ENCODE measurements around the gene LPIN3. TPM values are rescaled to one million over a fixed set of nuclear protein-coding genes. Genes with fewer than 3 reads are reported as not detected.
A peak's percentile ranks its signal among the peaks of the same experiment; 100 is the strongest.

LPIN3 gene
- total RNA-seq, 1 experiment from 2014 or later = 27.9 TPM

- intact Hi-C loops (cut with micrococcal nuclease) = no loop called here
- Histone ChIP-seq H3K4me3 (ENCODE audit: low read length) (no peak overlapping the region), H3K9ac (ENCODE audit: low read length) (no peak overlapping the region), H3K4me1 (ENCODE audit: insufficient read depth, low read length) (no peaks in the 10 kb centered on the region), H3K27me3 (ENCODE audit: low read length) (no peaks in the 10 kb centered on the region), H3F3A (ENCODE audit: low read length, unreplicated experiment) (no peaks in the 10 kb centered on the region), H3K9me3 (ENCODE audit: low read length) (no peaks in the 10 kb centered on the region), H3K4me2 (ENCODE audit: low read length) (no peak overlapping the region), H3K79me2 (ENCODE audit: low read length) (no peaks in the 10 kb centered on the region), H4K20me1 (ENCODE audit: low read length) (no peaks in the 10 kb centered on the region), H2AFZ (ENCODE audit: low read length) (no peak overlapping the region), H3K27ac (ENCODE audit: low read length) (no peak overlapping the region), H3K36me3 (ENCODE audit: low read depth, low read length) (no peaks in the 10 kb centered on the region), H3K9me2 (replicated peaks; ENCODE audit: low read length) (no peaks in the 10 kb centered on the region)
- ATAC-seq = no peak
- ChIA-PET CTCF (no interaction called here), POLR2A (ENCODE audit: unreplicated experiment) (no interaction called here)
- DNase-seq = no peak
- no TSS peak for BruUV-seq (replicated peaks)
- TF ChIP-seq EZH2phosphoT487 (IDR thresholded peaks at IDR 0.05; ENCODE audit: borderline replicate concordance, low read length) = no peak
- TF ChIP-seq CTCF (conservative IDR thresholded peaks at IDR 0.05; ENCODE audit: low read depth, low read length) = no peak
- TF ChIP-seq EZH2 (IDR thresholded peaks at IDR 0.05; ENCODE audit: low read length, unreplicated experiment) = no peak
Observed at GRCh38 chr20:41394931-41395666, 54.5 kb downstream of the LPIN3 start.

GRCh38 chr20:41395667-41396664, 55.3 kb downstream of the LPIN3 start:
- Histone ChIP-seq H3F3A (ENCODE audit: low read length, unreplicated experiment) (no peaks in the 10 kb centered on the region), H3K4me1 (ENCODE audit: insufficient read depth, low read length) (no peaks in the 10 kb centered on the region), H4K20me1 (ENCODE audit: low read length) (no peaks in the 10 kb centered on the region), H3K9me2 (replicated peaks; ENCODE audit: low read length) (no peaks in the 10 kb centered on the region), H2AFZ (ENCODE audit: low read length) (no peak overlapping the region), H3K9me3 (ENCODE audit: low read length) (no peaks in the 10 kb centered on the region), H3K36me3 (ENCODE audit: low read depth, low read length) (no peaks in the 10 kb centered on the region), H3K4me3 (ENCODE audit: low read length) (no peak overlapping the region), H3K9ac (ENCODE audit: low read length) (no peak overlapping the region), H3K27me3 (ENCODE audit: low read length) (no peaks in the 10 kb centered on the region), H3K4me2 (ENCODE audit: low read length) (no peak overlapping the region), H3K27ac (ENCODE audit: low read length) (no peak overlapping the region), H3K79me2 (ENCODE audit: low read length) (no peaks in the 10 kb centered on the region)
- TF ChIP-seq CTCF (conservative IDR thresholded peaks at IDR 0.05; ENCODE audit: low read depth, low read length) (no peak), EZH2phosphoT487 (IDR thresholded peaks at IDR 0.05; ENCODE audit: borderline replicate concordance, low read length) (no peak), EZH2 (IDR thresholded peaks at IDR 0.05; ENCODE audit: low read length, unreplicated experiment) (no peak)
- CTCF ChIA-PET = no interaction called here
- peak; percentile 21; the same call in 1 of the 2 replicates for ATAC-seq
- intact Hi-C loops (cut with micrococcal nuclease) = no loop called here
- no peak for DNase-seq
- POLR2A ChIA-PET (ENCODE audit: unreplicated experiment) = no interaction called here
- no TSS peak for BruUV-seq (replicated peaks)

Data from PC-3 (cell line).